ENCODE results near the gene ZNF516. TPM values are rescaled to one million over a fixed set of nuclear protein-coding genes. Genes with fewer than 3 reads are reported as not detected.

ZNF516 gene
- polyA plus RNA-seq, 1 donor from 2014 or later, result 1.2 TPM

DNA sequence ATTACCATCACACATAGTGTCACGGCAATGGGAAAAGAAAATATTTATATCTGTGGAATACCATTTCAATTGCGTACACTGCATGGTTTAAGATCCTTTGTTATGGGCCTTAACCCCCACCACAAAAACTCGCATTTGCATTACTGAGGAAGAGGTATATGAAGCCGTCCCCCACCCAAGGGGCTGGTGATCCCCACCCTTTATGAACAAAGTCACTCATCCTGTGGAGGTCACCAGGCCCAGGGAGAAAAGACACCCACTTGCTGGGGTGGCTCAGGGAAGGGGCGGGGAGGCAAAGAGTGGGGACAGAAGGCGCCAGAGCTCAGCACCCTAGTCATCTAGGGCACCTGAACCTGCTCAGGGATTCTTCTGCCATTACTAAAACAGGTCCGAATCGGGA, 133.8 kb downstream of the ZNF516 start:
- Mint-ChIP-seq H3K27ac (no peak overlapping the region), H3K9me3 (no peaks in the 10 kb centered on the region), H3K36me3 (no peaks in the 10 kb centered on the region)

DNA sequence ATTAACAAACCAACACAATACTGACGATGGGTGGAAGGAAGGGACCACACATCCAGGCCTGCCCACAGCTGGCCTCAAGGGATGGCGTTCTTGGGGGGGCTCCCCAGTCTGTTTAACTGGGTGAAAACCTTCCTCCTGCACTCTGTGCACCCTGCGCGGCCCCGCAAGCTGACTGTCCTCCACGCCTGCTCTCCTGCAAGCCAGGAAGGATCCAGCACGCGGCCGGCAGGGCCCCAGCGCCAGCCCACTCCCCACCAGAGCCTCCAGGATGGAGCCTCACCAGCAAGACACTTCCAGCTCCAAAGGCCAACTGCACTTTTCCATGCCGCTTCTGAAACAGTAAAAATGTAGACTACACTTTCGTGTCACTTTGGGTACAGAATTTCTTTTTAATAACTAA, 135.1 kb downstream of the ZNF516 start:
- Mint-ChIP-seq H3K4me1 (peaks cover 4 to 10% (median 9%) of the 10 kb centered on the region in 3 donors), H3K27me3 (peaks cover 3% of the 10 kb centered on the region), H3K4me3 (no peak overlapping the region), H3K27ac (no peak overlapping the region), H3K9me3 (no peaks in the 10 kb centered on the region), H3K36me3 (peaks cover 2% of the 10 kb centered on the region)

More for the DNA sequence above, 133.8 kb downstream of the ZNF516 start:
- Mint-ChIP-seq H3K27me3 (peaks cover 3% of the 10 kb centered on the region), H3K4me3 (no peak overlapping the region), H3K4me1 (peaks cover 4 to 10% (median 9%) of the 10 kb centered on the region in 3 donors)

DNA sequence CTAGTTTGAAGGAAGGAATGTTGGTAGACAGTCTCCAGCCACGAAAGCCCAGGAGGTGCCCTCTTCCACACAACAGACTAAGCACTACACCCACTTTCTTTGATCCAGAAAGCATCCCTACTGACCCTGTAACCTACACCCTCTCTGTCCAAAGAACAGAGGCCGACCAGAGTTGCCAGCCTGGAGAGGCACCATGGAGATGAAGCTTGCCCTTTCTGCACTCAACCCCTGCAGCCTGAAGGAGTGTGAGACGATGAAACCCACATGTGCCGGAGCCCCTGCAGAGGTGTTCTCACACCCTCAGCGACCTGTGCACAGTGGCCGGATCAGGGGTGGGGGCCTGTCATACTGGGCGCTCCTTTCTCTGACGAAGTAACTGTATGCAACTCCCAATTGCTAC, 136.3 kb downstream of the ZNF516 start:
- H3K36me3 Mint-ChIP-seq, result peaks cover 2% of the 10 kb centered on the region
- no peak overlapping the region for H3K27ac Mint-ChIP-seq
- no peak overlapping the region for H3K4me3 Mint-ChIP-seq
- H3K4me1 Mint-ChIP-seq, result peaks cover 0 to 2% (median under 1%) of the 10 kb centered on the region in 3 donors
- H3K27me3 Mint-ChIP-seq, result peaks cover 3% of the 10 kb centered on the region
- no peaks in the 10 kb centered on the region for H3K9me3 Mint-ChIP-seq

DNA sequence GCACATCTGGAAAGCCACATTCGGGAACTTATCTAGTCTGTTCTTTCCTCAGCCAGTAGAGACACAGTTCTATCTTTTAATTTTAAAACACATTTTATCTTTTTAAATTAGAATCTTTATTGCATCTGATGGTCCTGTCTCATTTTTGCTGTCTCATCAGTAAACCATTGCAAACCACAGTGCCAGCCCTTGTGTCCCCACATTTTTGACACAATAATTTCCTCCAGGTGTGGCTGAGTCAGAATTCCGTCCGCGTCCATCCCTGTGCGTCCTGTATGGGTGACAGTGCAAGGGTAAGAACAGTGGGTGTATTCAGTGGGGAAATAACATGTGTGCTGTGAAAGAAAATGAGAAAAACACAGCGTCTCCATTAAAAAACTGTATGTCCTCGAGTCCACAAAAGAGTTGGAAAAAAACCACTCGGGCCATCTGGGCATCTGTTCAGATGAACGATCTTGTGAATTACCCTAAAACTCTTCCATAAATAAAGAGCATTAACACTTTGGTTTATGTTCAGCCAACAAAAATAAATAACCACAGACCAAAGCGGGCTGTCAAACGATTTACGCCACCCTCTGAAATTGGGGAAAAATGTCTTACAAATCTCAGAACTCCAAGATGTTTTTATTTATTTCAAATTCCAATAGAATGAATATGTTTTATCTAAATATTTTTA, 137.3 kb downstream of the ZNF516 start:
- H3K4me1 Mint-ChIP-seq, result no peaks in the 10 kb centered on the region
- no peak overlapping the region for H3K4me3 Mint-ChIP-seq
- H3K27me3 Mint-ChIP-seq, result peaks cover 3% of the 10 kb centered on the region
- H3K27ac Mint-ChIP-seq, result no peak overlapping the region
- peaks cover 0 to 4% (median 0%) of the 10 kb centered on the region in 3 donors for H3K9me3 Mint-ChIP-seq
- H3K36me3 Mint-ChIP-seq, result peaks cover 2% of the 10 kb centered on the region

DNA sequence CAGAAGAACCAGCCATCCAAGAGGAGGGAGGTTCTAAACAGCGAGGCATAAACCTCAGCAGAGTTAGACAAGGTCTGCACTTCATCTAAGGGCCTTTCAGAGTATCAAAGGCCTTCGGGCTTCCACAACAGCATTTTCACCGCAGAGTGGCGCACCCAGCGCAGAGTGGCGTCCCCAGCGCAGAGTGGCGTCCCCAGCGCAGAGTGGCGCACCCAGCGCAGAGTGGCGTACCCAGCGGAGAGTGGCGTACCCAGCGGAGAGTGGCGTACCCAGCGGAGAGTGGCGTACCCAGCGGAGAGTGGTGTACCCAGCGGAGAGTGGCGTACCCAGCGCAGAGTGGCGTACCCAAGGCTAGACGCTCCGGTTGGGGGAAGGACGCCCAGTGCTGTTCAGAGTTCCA, 137.9 kb downstream of the ZNF516 start:
- H3K36me3 Mint-ChIP-seq, result peaks cover 2% of the 10 kb centered on the region
- no peaks in the 10 kb centered on the region for H3K4me1 Mint-ChIP-seq
- no peak overlapping the region for H3K4me3 Mint-ChIP-seq
- no peak overlapping the region for H3K27ac Mint-ChIP-seq
- H3K27me3 Mint-ChIP-seq, result peaks cover 3% of the 10 kb centered on the region
- H3K9me3 Mint-ChIP-seq, result peaks cover 0 to 4% (median 0%) of the 10 kb centered on the region in 3 donors

DNA sequence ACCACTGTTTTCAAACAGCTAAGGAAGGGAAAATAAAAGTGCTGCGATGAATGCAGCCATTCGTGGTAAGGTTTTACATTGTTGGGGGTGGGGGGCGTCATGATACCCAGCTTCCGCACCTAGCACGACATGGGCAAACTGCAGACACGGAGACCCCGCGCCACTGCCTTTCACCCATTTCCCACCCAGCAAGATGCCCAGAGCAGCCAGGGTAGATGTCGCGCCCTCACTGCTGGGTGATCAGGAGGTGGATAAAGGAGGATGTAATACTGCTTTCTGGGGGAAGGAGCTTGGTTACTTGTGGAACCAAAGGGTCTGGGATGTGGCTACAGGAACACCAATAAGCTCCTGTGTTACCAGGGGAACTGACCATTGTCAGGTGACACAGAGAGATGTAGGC, 138.4 kb downstream of the ZNF516 start:
- Mint-ChIP-seq H3K36me3 (peaks cover 2% of the 10 kb centered on the region), H3K27ac (no peak overlapping the region), H3K9me3 (peaks cover 0 to 4% (median 0%) of the 10 kb centered on the region in 3 donors), H3K27me3 (peaks cover 3% of the 10 kb centered on the region), H3K4me1 (no peaks in the 10 kb centered on the region), H3K4me3 (no peak overlapping the region)

DNA sequence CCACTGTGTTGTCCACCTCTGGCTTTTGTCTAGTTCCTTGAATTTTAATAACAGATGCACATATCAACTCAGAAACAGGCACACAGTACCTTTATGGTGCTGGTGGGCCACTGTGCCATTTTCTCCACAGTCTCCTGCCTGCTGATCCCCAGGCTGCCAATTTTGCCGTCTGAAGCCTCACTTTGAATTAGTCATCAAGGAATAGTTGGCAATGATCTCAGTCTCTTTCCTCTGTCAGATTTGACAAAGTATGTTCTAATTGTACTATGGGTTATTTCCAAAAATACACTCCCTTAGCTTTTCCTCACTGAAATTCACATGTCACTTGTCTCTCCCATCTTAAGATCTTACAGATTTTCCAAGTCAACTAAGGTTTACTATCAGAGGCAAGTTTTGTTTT, 140.7 kb downstream of the ZNF516 start:
- Mint-ChIP-seq H3K27ac (no peak overlapping the region), H3K9me3 (peaks cover 0 to 4% (median 0%) of the 10 kb centered on the region in 3 donors), H3K36me3 (peaks cover 2% of the 10 kb centered on the region), H3K4me1 (peaks cover 0 to 2% (median under 1%) of the 10 kb centered on the region in 3 donors), H3K27me3 (peaks cover 1% of the 10 kb centered on the region), H3K4me3 (no peak overlapping the region)

DNA sequence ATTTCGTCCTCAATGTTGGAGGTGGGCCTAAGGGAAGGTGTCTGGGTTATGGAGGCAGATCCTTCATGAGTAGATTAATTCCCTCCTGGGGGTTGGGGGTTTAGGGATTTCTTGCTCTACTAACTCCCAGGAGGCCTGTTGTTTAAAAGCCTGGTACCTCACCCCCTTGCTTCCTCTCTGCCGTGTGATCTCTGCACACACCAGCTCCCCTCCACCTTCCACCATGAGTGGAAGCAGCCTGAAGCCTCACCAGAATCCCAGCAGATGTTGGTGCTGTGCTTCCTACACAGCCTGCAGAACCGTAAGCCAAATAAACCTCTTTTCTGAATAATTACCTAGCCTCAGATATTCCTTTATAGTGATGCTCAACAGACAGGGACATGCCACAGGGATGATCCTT, 141.5 kb downstream of the ZNF516 start:
- Mint-ChIP-seq H3K9me3 (peaks cover 0 to 4% (median 0%) of the 10 kb centered on the region in 3 donors), H3K4me1 (peaks cover 3 to 8% (median 4%) of the 10 kb centered on the region in 3 donors), H3K27me3 (peaks cover 3% of the 10 kb centered on the region), H3K36me3 (peaks cover 2% of the 10 kb centered on the region), H3K27ac (no peak overlapping the region), H3K4me3 (no peak overlapping the region)

DNA sequence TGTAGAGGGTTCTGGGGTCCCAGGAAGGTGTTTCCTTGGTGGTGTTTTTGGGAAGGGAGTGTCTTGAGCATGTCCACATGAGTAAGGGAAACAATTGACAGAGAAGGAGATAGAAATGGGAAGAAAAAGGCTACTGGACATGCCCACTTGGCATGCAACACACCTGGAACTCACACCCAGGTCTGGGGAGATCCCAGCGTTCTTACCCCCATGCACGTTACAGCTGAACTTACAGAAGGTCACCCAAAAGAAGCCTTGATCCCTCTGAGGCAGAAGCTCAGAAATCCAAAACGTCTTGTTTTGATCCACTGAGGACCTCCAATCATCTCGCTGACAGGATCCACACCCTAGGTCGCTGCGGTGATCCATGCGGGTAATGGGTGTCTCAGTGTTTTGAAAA, 142.0 kb downstream of the ZNF516 start:
- peaks cover 3 to 8% (median 4%) of the 10 kb centered on the region in 3 donors for H3K4me1 Mint-ChIP-seq
- H3K36me3 Mint-ChIP-seq, result peaks cover 2% of the 10 kb centered on the region
- no peak overlapping the region for H3K27ac Mint-ChIP-seq
- peaks cover 0 to 4% (median 0%) of the 10 kb centered on the region in 3 donors for H3K9me3 Mint-ChIP-seq
- no peak overlapping the region for H3K4me3 Mint-ChIP-seq
- peaks cover 2% of the 10 kb centered on the region for H3K27me3 Mint-ChIP-seq

DNA sequence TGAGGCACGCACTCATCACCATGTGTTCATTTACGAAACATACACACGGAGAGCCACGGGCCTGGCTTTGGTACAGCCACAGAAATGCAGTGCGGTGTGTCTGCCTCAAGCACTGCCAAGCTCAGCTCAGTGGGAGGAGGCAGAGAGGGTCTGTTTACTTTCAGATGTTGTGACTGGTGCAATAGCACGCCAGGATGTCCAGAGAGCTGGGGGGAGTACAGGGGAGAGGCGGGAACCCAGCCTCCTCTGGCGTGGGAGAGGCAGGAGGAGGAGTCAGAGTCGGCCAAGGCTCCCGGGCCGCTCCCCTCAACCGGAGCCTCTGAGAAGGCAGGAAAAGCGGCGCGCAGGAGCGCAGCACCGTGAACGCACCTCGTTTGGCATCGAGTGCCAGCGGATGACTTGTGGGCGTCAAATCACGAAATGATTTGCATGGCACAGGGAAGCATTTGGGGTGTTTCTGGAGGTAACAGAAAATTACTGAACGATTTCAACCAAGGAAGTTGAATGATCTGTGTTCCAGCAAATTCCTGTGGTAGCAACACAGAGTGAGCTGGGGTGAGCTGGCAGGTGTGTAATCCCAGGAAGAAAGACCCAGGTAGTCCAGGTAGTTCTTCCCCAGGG, 143.0 kb downstream of the ZNF516 start:
- Mint-ChIP-seq H3K36me3 (peaks cover 2% of the 10 kb centered on the region), H3K27me3 (peaks cover 2% of the 10 kb centered on the region), H3K4me3 (no peak overlapping the region), H3K4me1 (peaks cover 3 to 8% (median 4%) of the 10 kb centered on the region in 3 donors), H3K27ac (no peak overlapping the region), H3K9me3 (peaks cover 0 to 4% (median 0%) of the 10 kb centered on the region in 3 donors)

DNA sequence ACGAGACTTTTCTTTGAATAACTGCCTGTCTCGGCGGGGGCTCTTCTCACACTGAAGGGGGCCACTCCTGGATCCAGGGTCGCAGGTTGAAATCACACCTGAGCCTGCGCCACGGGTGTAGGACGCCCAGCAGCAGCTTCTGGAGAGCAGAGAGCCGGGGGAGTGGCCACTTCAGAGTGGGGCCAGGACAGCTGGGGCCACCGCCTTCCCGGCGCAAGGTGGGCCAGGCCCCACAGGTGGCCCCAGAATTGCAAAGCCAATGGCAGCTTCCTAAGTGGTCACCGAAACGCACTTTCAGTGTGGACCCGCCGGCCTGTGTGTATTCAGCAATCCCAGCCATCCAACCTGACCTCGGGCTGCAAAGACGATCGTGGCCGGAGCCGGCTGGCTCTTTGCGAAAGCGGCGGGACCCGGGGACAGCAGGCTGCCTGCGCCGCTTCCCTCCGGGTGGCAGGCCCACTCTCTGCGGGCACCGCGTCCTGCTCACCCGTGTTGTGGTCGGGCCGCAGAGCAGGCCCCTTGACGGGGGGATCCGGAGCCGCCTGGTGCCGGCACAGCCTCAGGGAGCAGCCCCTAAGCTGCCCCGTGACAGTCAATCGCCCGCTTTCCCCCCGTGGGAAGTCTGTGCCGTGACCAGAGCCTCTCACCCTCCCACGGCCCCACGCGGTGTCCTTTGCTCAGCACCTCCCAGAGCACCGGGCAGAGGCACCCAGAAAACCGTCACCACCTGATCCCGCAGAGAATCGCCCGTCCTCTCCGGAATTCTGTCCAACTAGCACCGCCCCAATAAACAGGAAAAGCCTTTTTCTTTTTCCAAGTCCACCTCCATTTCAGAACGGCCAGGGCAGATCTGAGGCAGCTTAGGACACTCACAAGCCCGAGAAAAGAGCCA, 144.7 kb downstream of the ZNF516 start:
- Mint-ChIP-seq H3K27ac (no peak overlapping the region), H3K9me3 (peaks cover 0 to 4% (median 0%) of the 10 kb centered on the region in 3 donors), H3K36me3 (peaks cover 1% of the 10 kb centered on the region), H3K4me3 (no peak overlapping the region), H3K4me1 (peaks cover 3 to 8% (median 4%) of the 10 kb centered on the region in 3 donors), H3K27me3 (peaks cover 2% of the 10 kb centered on the region)

DNA sequence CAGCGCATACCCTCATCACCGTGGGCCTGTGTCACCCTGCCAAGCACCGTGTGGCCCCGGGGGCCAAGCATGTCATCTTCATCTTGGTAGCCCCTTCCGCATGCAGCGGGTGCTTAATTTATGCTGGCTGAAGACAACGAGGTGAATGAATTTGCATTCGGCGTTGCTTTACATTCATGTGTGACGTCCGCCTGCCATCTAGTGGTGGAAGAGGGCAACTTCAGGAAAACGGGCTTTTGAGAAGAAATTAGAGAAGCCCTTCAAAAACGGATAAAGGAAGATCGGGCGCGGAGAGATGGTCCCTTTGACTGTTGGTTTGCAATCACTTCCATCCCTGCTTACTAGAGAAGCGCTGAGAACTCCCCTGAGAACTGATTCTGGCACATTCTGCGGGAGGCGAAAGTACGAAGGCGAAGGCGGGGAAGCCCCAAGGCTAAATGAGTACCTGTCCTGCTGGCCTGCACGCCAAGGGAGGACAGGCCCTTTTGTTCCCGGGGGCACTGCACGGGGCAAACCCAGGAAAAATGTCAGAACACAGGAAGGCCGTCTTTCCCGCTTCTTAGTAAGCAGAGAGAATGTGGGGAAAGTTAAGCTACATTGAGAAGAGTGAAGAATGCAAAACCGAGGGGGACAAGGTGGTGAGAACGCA, 145.9 kb downstream of the ZNF516 start:
- Mint-ChIP-seq H3K36me3 (no peaks in the 10 kb centered on the region), H3K4me1 (peaks cover 3 to 8% (median 4%) of the 10 kb centered on the region in 3 donors)

DNA sequence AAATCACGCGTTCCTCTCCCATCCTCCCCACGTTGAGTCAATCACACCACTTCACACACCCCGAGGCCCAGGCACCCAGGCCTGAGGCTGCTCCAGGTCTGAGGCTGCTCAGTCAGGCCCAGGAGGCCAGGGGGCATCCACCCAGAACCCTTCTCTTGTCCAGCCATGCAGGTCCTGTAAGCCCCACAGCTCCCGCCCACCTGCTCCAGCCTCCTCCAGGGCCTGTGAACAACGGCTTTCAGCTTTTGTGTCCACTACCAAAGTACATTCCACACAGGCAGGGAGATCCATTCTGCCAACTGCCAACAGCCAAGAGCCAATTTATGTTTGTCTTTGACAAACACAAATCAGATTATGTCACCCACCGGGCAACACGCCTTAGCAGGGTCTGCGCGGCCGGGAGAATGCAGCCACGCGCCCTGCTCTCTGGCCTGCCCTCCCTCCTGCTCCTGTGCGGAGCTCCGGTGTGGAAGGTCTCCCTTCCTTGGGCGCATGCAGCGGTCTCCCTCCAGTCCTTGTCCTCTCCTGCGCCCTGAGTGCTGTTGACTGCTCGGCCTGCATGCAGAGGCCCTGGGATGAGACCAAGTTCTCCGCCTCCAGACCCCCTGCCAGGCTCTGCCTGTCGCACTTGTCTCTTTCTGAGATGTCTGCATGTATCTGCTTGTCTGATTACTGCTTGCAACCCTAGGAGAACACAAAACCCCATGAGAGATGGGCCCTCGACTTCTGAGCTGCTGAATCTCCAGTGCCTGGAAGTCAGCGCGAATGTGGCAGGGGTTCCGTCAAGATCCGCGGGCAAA, 146.6 kb downstream of the ZNF516 start:
- H3K27ac Mint-ChIP-seq, result peak overlapping the region in 1 of 3 donors; percentile 3

More for the DNA sequence above, 145.9 kb downstream of the ZNF516 start:
- Mint-ChIP-seq H3K27ac (peak overlapping the region in 1 of 3 donors; percentile 3), H3K9me3 (peaks cover 0 to 4% (median 0%) of the 10 kb centered on the region in 3 donors), H3K27me3 (peaks cover 2% of the 10 kb centered on the region), H3K4me3 (peak overlapping the region in 2 of 4 donors; percentile 64 to 69)

DNA sequence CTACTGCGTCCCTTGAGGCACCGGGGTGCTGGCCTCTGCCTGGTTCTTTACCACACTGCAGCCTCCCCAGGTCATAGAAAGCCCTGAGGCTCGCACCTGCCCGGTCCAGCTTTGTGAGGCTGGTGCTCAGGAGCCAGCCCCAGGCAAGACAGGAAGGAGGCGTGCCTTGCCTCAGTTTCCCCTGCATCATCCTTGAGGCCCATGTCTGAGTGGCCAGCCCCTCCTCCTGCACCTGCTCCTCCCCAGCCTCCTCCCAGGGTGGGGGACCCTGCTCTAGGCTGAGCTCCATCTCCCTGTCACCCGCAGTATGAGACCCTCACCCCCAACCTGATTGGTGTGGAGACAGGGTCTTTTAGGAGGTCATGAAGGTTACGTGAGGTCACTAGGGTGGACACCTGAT, 147.7 kb downstream of the ZNF516 start:
- H3K27ac Mint-ChIP-seq, result no peak overlapping the region
- H3K4me3 Mint-ChIP-seq, result no peak overlapping the region
- H3K9me3 Mint-ChIP-seq, result no peaks in the 10 kb centered on the region
- no peaks in the 10 kb centered on the region for H3K36me3 Mint-ChIP-seq
- peaks cover 2% of the 10 kb centered on the region for H3K27me3 Mint-ChIP-seq
- H3K4me1 Mint-ChIP-seq, result peaks cover 3 to 8% (median 4%) of the 10 kb centered on the region in 3 donors

More for the DNA sequence above, 146.6 kb downstream of the ZNF516 start:
- Mint-ChIP-seq H3K36me3 (no peaks in the 10 kb centered on the region), H3K9me3 (peaks cover 0 to 1% (median 0%) of the 10 kb centered on the region in 3 donors), H3K4me1 (peaks cover 3 to 8% (median 4%) of the 10 kb centered on the region in 3 donors), H3K27me3 (peaks cover 2% of the 10 kb centered on the region), H3K4me3 (no peak overlapping the region)

Data from IgD-negative memory B cell (primary cell).